K562 (cell line): ENCODE results near the gene FANCI.

ENCODE experiments used
- CBFB ChIP-seq: sonication (generic); formaldehyde crosslinking; IDR thresholded peaks from 2 replicates; pipeline ENCODE4 v1.4.0; 2020; ENCODE audit warnings: mild to moderate bottlenecking, missing genetic modification reagents
- FOXK1 ChIP-seq: sonication (generic); formaldehyde crosslinking; IDR thresholded peaks from 2 replicates; pipeline ENCODE4 v1.8.0; 2022; ENCODE audit warnings: missing genetic modification reagents, mild to moderate bottlenecking, borderline replicate concordance
- NCOA1 ChIP-seq: fragments of 450-650 bp; IDR thresholded peaks from 2 replicates; pipeline ENCODE4 v1.6.1; 2016; ENCODE audit warnings: low read depth
- ZNF263 ChIP-seq: sonication (generic); formaldehyde crosslinking; IDR thresholded peaks from 2 replicates; pipeline ENCODE4 v1.8.0; 2022; ENCODE audit warnings: mild to moderate bottlenecking, missing genetic modification reagents, borderline replicate concordance
- ZNF696 ChIP-seq: fragments of 250-450 bp; sonication (Bioruptor Pico); conservative IDR thresholded peaks from 2 replicates; pipeline ENCODE4 v1.4.0; 2020; ENCODE audit warnings: mild to moderate bottlenecking, moderate library complexity
- ZZZ3 ChIP-seq: fragments of 450-650 bp; IDR thresholded peaks from 2 replicates; pipeline ENCODE4 v1.6.1; 2016; ENCODE audit warnings: antibody characterized with exemption, mild to moderate bottlenecking, moderate library complexity

GRCh38 chr15:89196241-89196640 is 47.5 kb upstream of the FANCI start:
- TF ChIP-seq ZNF263 (CRISPR knock-in tag), result no peak
- no peak for TF ChIP-seq NCOA1
- TF ChIP-seq ZZZ3, result no peak
- no peak for TF ChIP-seq CBFB (CRISPR knock-in tag)
- no peak for TF ChIP-seq ZNF696 (CRISPR knock-in tag)
- no peak for TF ChIP-seq FOXK1
